SK-N-SH treated with all-trans-retinoic acid at 6 μM for 48 hours (cell line): ENCODE measurements around the gene PRKG1.

ENCODE experiments used
- OSR1 ChIP-seq: fragments of 250-450 bp; sonication (Bioruptor Pico); IDR thresholded peaks from 2 replicates; pipeline ENCODE4 v1.8.0; 2022; ENCODE audit warnings: moderate library complexity, mild to moderate bottlenecking, inconsistent platforms
- TF ChIP-seq, protein P1 (sequence below): fragments of 250-450 bp; sonication (Bioruptor Pico); IDR thresholded peaks from 2 replicates; pipeline ENCODE4 v1.8.0; 2020; ENCODE audit warnings: mild to moderate bottlenecking, moderate library complexity, borderline replicate concordance

DNA sequence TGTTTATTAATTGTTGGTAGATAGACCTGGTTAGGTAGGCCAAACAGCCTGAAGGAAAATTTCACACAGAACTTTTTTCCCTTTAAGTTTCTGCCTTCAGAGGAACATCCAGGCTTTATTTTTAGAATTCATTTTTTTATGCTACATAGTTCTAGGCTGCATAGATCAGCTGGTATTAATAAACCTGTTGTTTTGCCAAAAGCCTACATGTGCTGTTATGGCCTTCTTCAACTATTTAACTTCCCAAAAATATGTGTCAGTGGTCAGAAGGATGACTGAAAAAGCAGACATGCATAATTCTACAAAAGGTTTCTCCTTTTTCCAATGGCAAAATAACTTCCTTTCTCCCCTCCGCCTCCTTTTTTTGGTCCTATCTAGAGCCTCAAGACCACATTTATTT, 936.8 kb downstream of the PRKG1 start:
- no peak for TF ChIP-seq OSR1 (CRISPR knock-in tag)
- TF ChIP-seq, protein P1, sequence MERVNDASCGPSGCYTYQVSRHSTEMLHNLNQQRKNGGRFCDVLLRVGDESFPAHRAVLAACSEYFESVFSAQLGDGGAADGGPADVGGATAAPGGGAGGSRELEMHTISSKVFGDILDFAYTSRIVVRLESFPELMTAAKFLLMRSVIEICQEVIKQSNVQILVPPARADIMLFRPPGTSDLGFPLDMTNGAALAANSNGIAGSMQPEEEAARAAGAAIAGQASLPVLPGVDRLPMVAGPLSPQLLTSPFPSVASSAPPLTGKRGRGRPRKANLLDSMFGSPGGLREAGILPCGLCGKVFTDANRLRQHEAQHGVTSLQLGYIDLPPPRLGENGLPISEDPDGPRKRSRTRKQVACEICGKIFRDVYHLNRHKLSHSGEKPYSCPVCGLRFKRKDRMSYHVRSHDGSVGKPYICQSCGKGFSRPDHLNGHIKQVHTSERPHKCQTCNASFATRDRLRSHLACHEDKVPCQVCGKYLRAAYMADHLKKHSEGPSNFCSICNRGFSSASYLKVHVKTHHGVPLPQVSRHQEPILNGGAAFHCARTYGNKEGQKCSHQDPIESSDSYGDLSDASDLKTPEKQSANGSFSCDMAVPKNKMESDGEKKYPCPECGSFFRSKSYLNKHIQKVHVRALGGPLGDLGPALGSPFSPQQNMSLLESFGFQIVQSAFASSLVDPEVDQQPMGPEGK (CRISPR knock-in tag), result no peak
